IPS DF 6.9 (cell line): ENCODE data around the gene OTUD3.
"Not testable (repeated sequence)": the region's sequence is repeated elsewhere in the genome, so short reads cannot be mapped to it uniquely, and the experiment has no call there.

ENCODE experiments used
- DNase-seq: peaks from one replicate; pipeline ENCODE4 v3.0.0-alpha.2; 2013; ENCODE audit warnings: low read depth, low spot score
- H3K27ac ChIP-seq: one replicate; pipeline ENCODE4 v1.5.1; 2013; ENCODE audit warnings: low read length, control low read depth
- H3K27me3 ChIP-seq: 2 replicates; pipeline ENCODE4 v1.6.1; 2013; ENCODE audit warnings: mild to moderate bottlenecking, low read length; ENCODE audit not compliant: control insufficient read depth, insufficient read depth
- H3K36me3 ChIP-seq: 2 replicates; pipeline ENCODE4 v1.6.1; 2013; ENCODE audit warnings: low read length; ENCODE audit not compliant: control insufficient read depth, insufficient read depth
- H3K4me1 ChIP-seq: 2 replicates; pipeline ENCODE4 v1.6.1; 2013; ENCODE audit warnings: low read length; ENCODE audit not compliant: control insufficient read depth, insufficient read depth
- H3K4me3 ChIP-seq: 2 replicates; pipeline ENCODE4 v1.5.1; 2013; ENCODE audit warnings: mild to moderate bottlenecking, low read length
- H3K9me3 ChIP-seq: 2 replicates; pipeline ENCODE4 v1.6.1; 2013; ENCODE audit warnings: low read length, inconsistent platforms; ENCODE audit not compliant: control insufficient read depth, insufficient read depth
- WGBS: extraction: QIAGEN DNeasy Blood & Tissue Kit; methylation state at CpG from one replicate; pipeline ENCODE4 v1.1.7; 2013; ENCODE audit warnings: mixed read lengths, missing lambda C conversion rate; ENCODE audit not compliant: insufficient read length, insufficient coverage; 5-methylcytosine and 5-hydroxymethylcytosine counted together

Gene OTUD3

DNA sequence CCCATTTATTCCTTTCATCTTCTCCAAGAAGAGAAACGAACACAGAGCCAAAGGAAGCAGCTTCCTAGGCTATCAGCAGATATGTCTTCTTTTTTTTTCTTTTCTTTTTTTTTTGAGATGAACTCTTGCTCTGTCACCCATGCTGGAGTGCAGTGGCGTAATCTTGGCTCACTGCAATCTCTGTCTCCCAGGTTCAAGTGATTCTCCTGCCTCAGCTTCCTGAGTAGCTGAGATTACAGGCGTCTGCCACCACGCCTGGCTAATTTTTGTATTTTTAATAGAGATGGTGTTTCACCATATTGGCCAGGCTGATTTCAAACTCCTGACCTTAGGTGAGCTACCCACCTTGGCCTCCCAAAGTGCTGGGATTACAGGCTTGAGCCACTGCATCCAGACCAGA, 13.6 kb upstream of the OTUD3 start:
- no CpG with 5 or more reads among the region's 4 CpGs for WGBS
- H3K36me3 ChIP-seq, H3K27me3 ChIP-seq, H3K9me3 ChIP-seq, DNase-seq, H3K4me1 ChIP-seq, H3K4me3 ChIP-seq, H3K27ac ChIP-seq: not testable (repeated sequence)

DNA sequence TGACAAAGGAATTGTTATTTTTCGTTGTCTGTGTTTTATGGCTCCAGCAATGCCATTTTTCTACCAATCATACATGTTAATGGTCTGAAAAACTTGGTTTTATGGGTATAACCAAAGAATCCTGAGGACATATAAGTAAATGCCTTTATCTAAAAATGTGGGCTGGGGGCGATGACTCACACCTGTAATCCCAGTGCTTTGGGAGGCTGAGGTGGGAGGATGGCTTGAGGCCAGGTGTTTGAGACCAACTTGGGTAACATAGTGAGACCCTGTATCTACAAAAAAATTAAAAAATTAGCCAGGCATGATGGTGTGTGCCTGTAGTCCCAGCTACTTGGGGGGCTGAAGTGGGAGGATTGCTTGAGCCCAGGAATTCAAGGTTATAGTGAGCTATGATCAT, 12.7 kb upstream of the OTUD3 start:
- WGBS = no CpG with 5 or more reads among the region's 2 CpGs
- H3K4me3 ChIP-seq, DNase-seq, H3K27ac ChIP-seq, H3K36me3 ChIP-seq, H3K4me1 ChIP-seq, H3K27me3 ChIP-seq, H3K9me3 ChIP-seq: not testable (repeated sequence)

DNA sequence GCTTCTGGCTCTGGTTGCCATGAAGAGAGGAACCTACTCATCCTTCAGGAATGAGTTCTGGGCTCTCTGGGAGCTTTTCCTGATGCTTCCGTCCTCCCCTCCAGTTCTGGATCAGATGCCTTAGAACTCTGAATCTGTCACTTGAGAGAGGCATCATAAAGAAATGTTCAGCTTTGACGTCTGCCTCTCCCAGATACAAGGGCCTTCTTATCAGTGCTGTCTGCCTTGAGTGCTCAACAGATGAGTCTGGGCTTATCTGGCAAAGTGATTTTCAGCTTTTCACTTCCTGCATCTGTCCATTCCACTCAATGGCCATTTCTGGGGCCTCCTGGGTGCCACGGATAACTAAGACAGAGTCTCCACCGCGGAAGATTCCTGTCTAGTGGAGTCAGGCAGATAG, 12.3 kb upstream of the OTUD3 start:
- no CpG with 5 or more reads among the region's 5 CpGs for WGBS
- Histone ChIP-seq H3K4me3 (no peak overlapping the region), H3K27ac (no peak overlapping the region), H3K9me3 (no peaks in the 10 kb centered on the region), H3K36me3 (no peaks in the 10 kb centered on the region), H3K27me3 (no peaks in the 10 kb centered on the region), H3K4me1 (no peaks in the 10 kb centered on the region)
- DNase-seq = no peak

DNA sequence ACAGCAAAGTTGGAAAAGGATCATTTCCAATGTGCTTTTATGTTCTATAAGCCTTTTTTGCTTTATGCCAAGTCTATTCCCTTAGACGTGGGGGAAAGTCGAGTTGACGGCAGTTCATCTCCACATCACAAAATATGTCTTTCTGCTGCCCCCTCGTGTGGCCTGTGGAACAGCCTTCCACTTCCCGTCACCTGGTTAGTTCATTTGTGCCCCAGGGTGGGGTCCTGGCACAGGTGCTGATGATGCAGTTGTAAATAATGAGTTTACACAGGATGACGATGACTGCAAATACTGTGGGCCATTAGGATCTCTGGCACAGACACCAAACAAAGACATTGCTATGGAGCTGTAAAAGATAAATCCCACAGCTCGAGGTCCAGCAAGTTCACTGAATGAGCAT, 10.0 kb upstream of the OTUD3 start:
- no peaks in the 10 kb centered on the region for H3K9me3 ChIP-seq
- DNase-seq = no peak
- H3K36me3 ChIP-seq = no peaks in the 10 kb centered on the region
- H3K4me3 ChIP-seq = no peak overlapping the region
- H3K27ac ChIP-seq = no peak overlapping the region
- no peaks in the 10 kb centered on the region for H3K27me3 ChIP-seq
- no CpG with 5 or more reads among the region's 7 CpGs for WGBS
- no peaks in the 10 kb centered on the region for H3K4me1 ChIP-seq

DNA sequence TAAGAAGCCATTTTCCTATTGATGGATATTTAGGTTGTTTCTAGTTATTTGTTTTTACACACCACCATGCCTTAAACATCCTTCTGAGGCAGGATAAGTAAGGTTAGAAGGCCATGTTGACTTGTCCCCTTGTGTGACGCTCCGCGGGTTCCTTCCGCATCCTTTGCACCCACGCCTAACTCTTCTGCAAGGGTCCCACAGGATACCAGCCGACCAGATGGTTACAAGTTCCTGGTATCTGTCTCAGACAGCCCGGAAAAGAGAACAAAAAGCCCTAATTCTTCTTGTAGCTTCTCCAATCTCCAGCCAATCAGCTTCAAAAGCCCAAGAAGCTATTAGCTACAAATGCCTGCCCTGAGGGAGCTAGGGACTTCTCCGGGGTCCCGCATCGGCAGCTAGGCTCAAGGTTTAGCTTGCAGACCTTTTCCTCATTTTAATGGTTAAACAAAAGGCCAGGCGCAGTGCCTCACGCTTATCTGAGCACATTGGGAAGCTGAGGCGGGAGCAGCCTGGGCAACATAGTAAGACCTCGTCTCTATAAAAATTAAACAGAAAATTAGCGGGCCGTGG, 4.9 kb upstream of the OTUD3 start:
- Histone ChIP-seq H3K9me3 (no peaks in the 10 kb centered on the region), H3K4me3 (no peak overlapping the region), H3K4me1 (no peaks in the 10 kb centered on the region), H3K27me3 (no peaks in the 10 kb centered on the region), H3K27ac (no peak overlapping the region), H3K36me3 (no peaks in the 10 kb centered on the region)
- no peak for DNase-seq
- no CpG with 5 or more reads among the region's 16 CpGs for WGBS

- Histone ChIP-seq H3K9me3 (no peaks in the 10 kb centered on the region), H3K4me1 (no peaks in the 10 kb centered on the region), H3K27ac (no peak overlapping the region), H3K27me3 (no peaks in the 10 kb centered on the region), H3K4me3 (no peak overlapping the region), H3K36me3 (no peaks in the 10 kb centered on the region)
- no CpG with 5 or more reads among the region's 19 CpGs for WGBS
- DNase-seq = no peak
Measured at GRCh38 chr1:19877821-19878636, 4.2 kb upstream of the OTUD3 start.

DNA sequence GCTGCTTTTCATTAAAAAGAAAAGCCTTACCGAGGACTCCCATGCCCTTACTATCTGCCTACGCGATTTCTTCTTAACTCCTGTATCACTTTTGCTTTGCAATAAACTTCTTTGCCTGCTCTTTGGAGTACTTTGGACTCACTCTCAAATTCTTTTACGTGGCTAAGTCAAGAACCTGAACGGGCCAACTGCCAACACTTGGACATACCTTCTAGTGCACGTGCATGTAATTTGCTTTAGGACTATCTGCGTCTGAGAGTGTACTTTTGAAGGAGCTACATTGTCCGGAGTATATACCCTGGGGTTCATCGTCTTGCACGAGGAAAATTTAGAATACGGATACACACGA, 3.6 kb upstream of the OTUD3 start:
- WGBS = no CpG with 5 or more reads among the region's 12 CpGs
- H3K4me1 ChIP-seq = no peaks in the 10 kb centered on the region
- no peak for DNase-seq
- H3K36me3 ChIP-seq = no peaks in the 10 kb centered on the region
- H3K27me3 ChIP-seq = no peaks in the 10 kb centered on the region
- no peak overlapping the region for H3K27ac ChIP-seq
- no peak overlapping the region for H3K4me3 ChIP-seq
- no peaks in the 10 kb centered on the region for H3K9me3 ChIP-seq

- no peaks in the 10 kb centered on the region for H3K4me1 ChIP-seq
- no peaks in the 10 kb centered on the region for H3K27me3 ChIP-seq
- H3K9me3 ChIP-seq = no peaks in the 10 kb centered on the region
- no peak overlapping the region for H3K27ac ChIP-seq
- H3K36me3 ChIP-seq = no peaks in the 10 kb centered on the region
- no peak for DNase-seq
- WGBS = no CpG with 5 or more reads among the region's 4 CpGs
- no peak overlapping the region for H3K4me3 ChIP-seq
Measured at GRCh38 chr1:19879227-19879626, 3.0 kb upstream of the OTUD3 start.

DNA sequence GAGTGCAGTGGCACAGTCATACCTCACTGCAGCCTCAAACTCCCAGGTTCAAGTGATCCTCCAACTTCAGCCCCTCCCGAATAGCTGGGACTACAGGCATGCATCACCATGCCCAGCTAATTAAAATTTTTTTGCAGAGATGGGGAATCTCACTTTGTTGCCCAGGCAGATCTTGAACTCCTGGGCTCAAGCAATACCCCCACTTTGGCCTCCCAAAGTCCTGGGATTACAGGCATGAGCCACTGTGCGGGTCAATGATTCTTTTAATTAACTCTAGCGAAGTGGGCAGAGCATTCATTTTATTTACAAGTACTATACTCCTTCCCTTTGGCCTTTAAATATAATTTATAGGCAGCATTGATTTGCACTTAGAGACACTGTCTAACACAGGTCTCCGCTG, 2.5 kb upstream of the OTUD3 start:
- no peaks in the 10 kb centered on the region for H3K27me3 ChIP-seq
- H3K36me3 ChIP-seq = no peaks in the 10 kb centered on the region
- H3K9me3 ChIP-seq = no peaks in the 10 kb centered on the region
- no peak overlapping the region for H3K4me3 ChIP-seq
- H3K27ac ChIP-seq = no peak overlapping the region
- DNase-seq = no peak
- no CpG with 5 or more reads among the region's 4 CpGs for WGBS
- H3K4me1 ChIP-seq = no peaks in the 10 kb centered on the region

DNA sequence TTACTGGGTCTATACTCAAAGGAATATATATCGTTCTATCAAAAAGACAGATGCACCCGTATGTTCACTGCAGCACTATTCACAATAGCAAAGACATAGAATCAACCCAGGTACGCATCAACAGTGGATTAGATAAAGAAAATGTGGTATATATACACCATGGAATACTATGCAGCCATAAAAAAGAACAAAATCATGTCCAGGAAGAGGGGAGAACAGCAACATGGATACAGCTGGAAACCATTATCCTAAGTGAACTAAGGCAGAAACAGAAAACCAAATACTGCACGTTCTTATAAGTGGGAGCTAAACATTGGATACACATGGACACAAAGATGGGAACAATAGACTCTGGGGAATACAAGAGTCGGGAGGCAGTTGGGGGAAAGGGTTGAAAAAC, 1.4 kb upstream of the OTUD3 start:
- H3K4me3 ChIP-seq, H3K9me3 ChIP-seq, DNase-seq, H3K36me3 ChIP-seq, H3K4me1 ChIP-seq, H3K27ac ChIP-seq, H3K27me3 ChIP-seq: not testable (repeated sequence)
- WGBS = no CpG with 5 or more reads among the region's 5 CpGs

GRCh38 chr1:19884312-19884711, 2.1 kb downstream of the OTUD3 start:
- Histone ChIP-seq H3K4me3 (no peak overlapping the region), H3K9me3 (no peaks in the 10 kb centered on the region), H3K27me3 (no peaks in the 10 kb centered on the region), H3K4me1 (no peaks in the 10 kb centered on the region), H3K27ac (no peak overlapping the region), H3K36me3 (no peaks in the 10 kb centered on the region)
- no peak for DNase-seq
- WGBS = no CpG with 5 or more reads among the region's 2 CpGs
